HEK293T (cell line): ENCODE data around the gene SUSD3.

Experiments
- BHLHE40 ChIP-seq: fragments of 450-650 bp; IDR thresholded peaks from 2 replicates; pipeline ENCODE4 v1.6.1; 2016; ENCODE audit warnings: mild to moderate bottlenecking, moderate library complexity, borderline replicate concordance
- CTBP1 ChIP-seq: fragments of 450-650 bp; IDR thresholded peaks from 2 replicates; pipeline ENCODE4 v1.6.1; 2016; ENCODE audit warnings: borderline replicate concordance
- ELF4 ChIP-seq: fragments of 450-650 bp; IDR thresholded peaks from 2 replicates; pipeline ENCODE4 v1.6.1; 2017; ENCODE audit warnings: antibody characterized with exemption
- FOXA1 ChIP-seq: fragments of 450-650 bp; IDR thresholded peaks from 2 replicates; pipeline ENCODE4 v1.6.1; 2016; ENCODE audit warnings: mild to moderate bottlenecking
- FOXK2 ChIP-seq: fragments of 450-650 bp; IDR thresholded peaks from 2 replicates; pipeline ENCODE4 v1.6.1; 2016; ENCODE audit warnings: mild to moderate bottlenecking
- FOXM1 ChIP-seq: fragments of 450-650 bp; IDR thresholded peaks from 2 replicates; pipeline ENCODE4 v1.6.1; 2017; ENCODE audit warnings: mild to moderate bottlenecking, borderline replicate concordance
- HDGF ChIP-seq: fragments of 450-650 bp; IDR thresholded peaks from 2 replicates; pipeline ENCODE4 v1.6.1; 2017; ENCODE audit warnings: antibody characterized with exemption, borderline replicate concordance
- NFRKB ChIP-seq: fragments of 450-650 bp; IDR thresholded peaks from 2 replicates; pipeline ENCODE4 v1.6.1; 2016; ENCODE audit warnings: mild to moderate bottlenecking, moderate library complexity
- SP1 ChIP-seq: fragments of 450-650 bp; IDR thresholded peaks from 2 replicates; pipeline ENCODE4 v1.6.1; 2017
- TARDBP ChIP-seq: fragments of 450-650 bp; IDR thresholded peaks from 2 replicates; pipeline ENCODE4 v1.6.1; 2016
- TF ChIP-seq, protein P1 (sequence below): fragments of 450-650 bp; IDR thresholded peaks from 2 replicates; pipeline ENCODE4 v1.6.1; 2016

DNA sequence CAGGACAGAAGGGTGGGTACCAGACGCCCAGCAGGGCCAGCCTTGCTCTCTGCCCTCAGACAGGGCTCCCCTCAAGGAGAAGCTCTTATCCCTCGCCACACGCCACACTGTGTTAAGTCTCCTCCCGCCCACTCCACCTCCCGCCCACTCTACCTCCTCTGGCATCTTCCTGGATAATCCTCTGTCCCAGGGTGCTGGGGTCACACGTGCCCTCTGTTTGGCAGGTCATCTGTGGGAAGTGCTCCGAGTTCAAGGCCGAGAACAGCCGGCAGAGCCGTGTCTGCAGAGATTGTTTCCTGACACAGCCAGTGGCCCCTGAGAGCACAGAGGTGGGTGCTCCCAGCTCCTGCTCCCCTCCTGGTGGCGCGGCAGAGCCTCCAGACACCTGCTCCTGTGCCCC is 26.0 kb upstream of the SUSD3 start:
- no peak for TF ChIP-seq HDGF
- TF ChIP-seq BHLHE40: no peak
- no peak for TF ChIP-seq CTBP1
- TF ChIP-seq FOXA1: no peak
- TF ChIP-seq, protein P1, sequence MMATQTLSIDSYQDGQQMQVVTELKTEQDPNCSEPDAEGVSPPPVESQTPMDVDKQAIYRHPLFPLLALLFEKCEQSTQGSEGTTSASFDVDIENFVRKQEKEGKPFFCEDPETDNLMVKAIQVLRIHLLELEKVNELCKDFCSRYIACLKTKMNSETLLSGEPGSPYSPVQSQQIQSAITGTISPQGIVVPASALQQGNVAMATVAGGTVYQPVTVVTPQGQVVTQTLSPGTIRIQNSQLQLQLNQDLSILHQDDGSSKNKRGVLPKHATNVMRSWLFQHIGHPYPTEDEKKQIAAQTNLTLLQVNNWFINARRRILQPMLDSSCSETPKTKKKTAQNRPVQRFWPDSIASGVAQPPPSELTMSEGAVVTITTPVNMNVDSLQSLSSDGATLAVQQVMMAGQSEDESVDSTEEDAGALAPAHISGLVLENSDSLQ: no peak
- TF ChIP-seq TARDBP: no peak
- no peak for TF ChIP-seq SP1
- no peak for TF ChIP-seq FOXM1
- no peak for TF ChIP-seq FOXK2
- no peak for TF ChIP-seq NFRKB
- no peak for TF ChIP-seq ELF4
